HepG2 (cell line): ENCODE data around the gene IKZF4. TPM values are rescaled to one million over a fixed set of nuclear protein-coding genes. Genes with fewer than 3 reads are reported as not detected.

Source experiments
- ATAC-seq: fragments of 200-7000 bp; cut with Tn5 transposase; 3 replicates; pipeline ENCODE4 v1.9.1; 2020; ENCODE audit warnings: mild to moderate bottlenecking, moderate library complexity
- BruUV-seq: library from RNA; stranded (reverse); fragments of 400-500 nt; replicated peaks from 2 replicates; lab custom pipeline; 2021; lab: Mats Ljungman, UMichigan
- CTCF ChIA-PET: fragments of 300-600 bp; formaldehyde crosslinking; extraction: SDS; loops from one replicate; lab custom pipeline; 2021; ENCODE audit warnings: low total read pairs, inconsistent platforms, low intra/inter-chr PET ratio; lab: Yijun Ruan, JAX
- POLR2A ChIA-PET: fragments of 350-600 bp; sonication (Branson Sonifier 250); formaldehyde crosslinking; loops from one replicate; lab custom pipeline; 2020; ENCODE audit warnings: antibody characterized with exemption, inconsistent platforms; lab: Yijun Ruan, JAX
- DNase-seq: peaks from one replicate; pipeline ENCODE4 v3.0.0-alpha.2; 2015; ENCODE audit warnings: low spot score
- FAIRE-seq: peaks from 3 replicates; lab custom pipeline; 2011; peaks lifted over from hg19 to GRCh38; lab: Jason Lieb, UNC
- H2AFZ ChIP-seq: one replicate; pipeline ENCODE4 v1.6.1; 2011; ENCODE audit warnings: low read length, inconsistent platforms
- H3K27ac ChIP-seq: fragments of 300-600 bp; 3 replicates; pipeline ENCODE4 v1.8.0; 2011; ENCODE audit warnings: mixed run types, mild to moderate bottlenecking, mixed read lengths, low read length, inconsistent platforms; ENCODE audit not compliant: insufficient read depth; ENCODE audit errors: extremely low read length
- H3K27me3 ChIP-seq, 2 experiments: fragments of 200-600 bp in 1 of 2; 2 replicates in 1 of 2; 3 replicates in 1 of 2; pipeline versions ENCODE4 v1.6.0 to v1.8.0; 2011; ENCODE audit warnings: low read length in 2 of 2, mild to moderate bottlenecking in 2 of 2, moderate library complexity in 2 of 2, inconsistent platforms in 1 of 2; ENCODE audit not compliant: insufficient read depth in 2 of 2, control insufficient read depth in 1 of 2
- H3K36me3 ChIP-seq, 2 experiments: fragments of 200-600 bp in 1 of 2; replicated peaks in 1 of 2; 2 replicates in 1 of 2; 3 replicates in 1 of 2; pipeline versions ENCODE4 v1.5.1 to v1.8.0; 2011; ENCODE audit warnings: low read length in 2 of 2, inconsistent platforms in 1 of 2; ENCODE audit not compliant: insufficient read depth in 2 of 2, control insufficient read depth in 1 of 2
- H3K4me1 ChIP-seq: 2 replicates; pipeline ENCODE4 v1.5.1; 2012; ENCODE audit warnings: low read length, inconsistent platforms; ENCODE audit not compliant: insufficient read depth
- H3K4me2 ChIP-seq: 2 replicates; pipeline ENCODE4 v1.6.0; 2011; ENCODE audit warnings: low read depth, low read length, inconsistent platforms
- H3K4me3 ChIP-seq, 3 experiments: fragments of 200-600 bp in 1 of 3; sonication (generic), shearing (Covaris generic) in 1 of 3; replicated peaks in 1 of 3; 2 replicates each; pipeline ENCODE4 v1.5.1; 2011 to 2016; ENCODE audit warnings: low read length in 3 of 3, inconsistent platforms in 2 of 3, low read depth in 2 of 3, mild to moderate bottlenecking in 2 of 3, control low read depth in 1 of 3, mixed read lengths in 1 of 3; ENCODE audit not compliant: insufficient read depth in 1 of 3
- H3K79me2 ChIP-seq: one replicate; pipeline ENCODE4 v1.6.1; 2011; ENCODE audit warnings: low read length, inconsistent platforms; ENCODE audit not compliant: insufficient read depth
- H3K9ac ChIP-seq: 2 replicates; pipeline ENCODE4 v1.6.0; 2011; ENCODE audit warnings: mild to moderate bottlenecking, low read depth, low read length, inconsistent platforms; ENCODE audit not compliant: insufficient read depth
- H3K9me3 ChIP-seq: 2 replicates; pipeline ENCODE4 v1.5.1; 2012; ENCODE audit warnings: mild to moderate bottlenecking, low read length
- H4K20me1 ChIP-seq: 2 replicates; pipeline ENCODE4 v1.6.0; 2011; ENCODE audit warnings: inconsistent platforms, mild to moderate bottlenecking, low read length, moderate library complexity; ENCODE audit not compliant: insufficient read depth
- CEBPB ChIP-seq: IDR thresholded peaks from 2 replicates; pipeline ENCODE4 v1.6.1; 2011; ENCODE audit warnings: low read depth, low read length, improper control_type of control experiment, borderline replicate concordance
- CEBPG ChIP-seq: IDR thresholded peaks from 2 replicates; pipeline ENCODE4 v1.6.1; 2016
- NR2F6 ChIP-seq, 2 experiments: IDR thresholded peaks; 2 replicates each; pipeline ENCODE4 v1.6.1; 2016; ENCODE audit warnings: antibody characterized with exemption in 1 of 2, mild to moderate bottlenecking in 1 of 2
- PATZ1 ChIP-seq: sonication (generic); formaldehyde crosslinking; IDR thresholded peaks from 2 replicates; pipeline ENCODE4 v1.4.0; 2020; ENCODE audit warnings: missing genetic modification reagents
- SOX13 ChIP-seq, 3 experiments: fragments of 450-650 bp in 1 of 3; sonication (generic) in 1 of 3; formaldehyde crosslinking in 1 of 3; IDR thresholded peaks in 2 of 3; conservative IDR thresholded peaks in 1 of 3; 2 replicates each; pipeline versions ENCODE4 v1.5.0 to v1.6.1; 2016 to 2020; ENCODE audit warnings: antibody characterized with exemption in 1 of 3, mild to moderate bottlenecking in 1 of 3, missing compliant biosample characterization in 1 of 3, missing genetic modification reagents in 1 of 3, moderate library complexity in 1 of 3
- TEAD3 ChIP-seq: optimal IDR thresholded peaks from 2 replicates; pipeline ENCODE3; 2016; ENCODE audit warnings: borderline replicate concordance
- ZMAT3 ChIP-seq: sonication (generic); formaldehyde crosslinking; conservative IDR thresholded peaks from 2 replicates; pipeline ENCODE4 v1.7.0; 2021; ENCODE audit warnings: missing genetic modification reagents
- WGBS: methylation state at CpG from one replicate; pipeline ENCODE4 v1.1.6; 2017; ENCODE audit warnings: low lambda C conversion rate; 5-methylcytosine and 5-hydroxymethylcytosine counted together
- in situ Hi-C: cut with HindIII; loops from 2 replicates; pipeline ENCODE4 v1.10.0; 2017; ENCODE audit warnings: low pct_unique_long_range_greater_than_20kb; ENCODE audit not compliant: extremely low pct_ligation_motif_present
- intact Hi-C: fragments of 100-400 bp; cut with micrococcal nuclease; formaldehyde crosslinking; loops from one replicate; pipeline ENCODE4 v1.10.0; 2022; ENCODE audit not compliant: unreplicated experiment
- polyA plus RNA-seq, 8 experiments: library from polyadenylated mRNA; depleted of rRNA in 3 of 8; stranded (reverse) in 7 of 8; unstranded in 1 of 8; fragments of >200 nt; fragmentation: Illumina TruSeq in 4 of 8; extraction: Trizol in 4 of 8; gene quantifications; 2 replicates each; pipeline versions ENCODE4 v1.2.1 to v1.2.3, GENCODE V29; 2011 to 2016; ENCODE audit warnings: low read depth in 4 of 8, missing spikeins in 1 of 8, mixed read lengths in 1 of 8; ENCODE audit not compliant: insufficient read depth in 1 of 8
- total RNA-seq, 5 experiments: library from RNA; depleted of rRNA; stranded (reverse); fragments of >200 nt; fragmentation: Illumina TruSeq; extraction: Trizol; gene quantifications; 2 replicates each; pipeline ENCODE4 v1.2.3, GENCODE V29; 2016; ENCODE audit warnings: low read depth in 1 of 5
- TF ChIP-seq, protein P1 (sequence below): IDR thresholded peaks from 2 replicates; pipeline ENCODE4 v1.4.0; 2020; ENCODE audit warnings: mild to moderate bottlenecking, missing genetic modification reagents

IKZF4 gene
- total and polyA plus RNA-seq, 2 of the 13 experiments (the other 11 are each of a cell fraction or from before 2014, with no cell fraction given), result 0.58 to 2.2 TPM

DNA sequence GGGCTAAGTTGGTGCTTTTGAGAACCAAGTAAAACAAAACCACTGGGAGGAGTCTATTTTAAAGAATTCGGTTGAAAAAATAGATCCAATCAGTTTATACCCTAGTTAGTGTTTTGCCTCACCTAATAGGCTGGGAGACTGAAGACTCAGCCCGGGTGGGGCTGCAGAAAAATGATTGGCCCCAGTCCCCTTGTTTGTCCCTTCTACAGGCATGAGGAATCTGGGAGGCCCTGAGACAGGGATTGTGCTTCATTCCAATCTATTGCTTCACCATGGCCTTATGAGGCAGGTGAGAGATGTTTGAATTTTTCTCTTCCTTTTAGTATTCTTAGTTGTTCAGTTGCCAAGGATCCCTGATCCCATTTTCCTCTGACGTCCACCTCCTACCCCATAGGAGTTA is 48.8 kb upstream of the IKZF4 start:
- Histone ChIP-seq H3K4me1 (peaks cover 59% of the 10 kb centered on the region), H3K79me2 (peaks cover 34% of the 10 kb centered on the region), H3K4me3 (no peak overlapping the region), H3K27ac (peak overlapping the region; percentile 79), H3K9me3 (no peaks in the 10 kb centered on the region), H4K20me1 (no peaks in the 10 kb centered on the region), H3K36me3 (peaks cover 2 to 27% of the 10 kb centered on the region in 2 experiments), H3K4me2 (peak overlapping the region; percentile 24), H3K9ac (peak overlapping the region; percentile 23; the same call in 1 of the 2 replicates), H3K27me3 (no peaks in the 10 kb centered on the region), H2AFZ (no peak overlapping the region)
- intact Hi-C loops (no loop called here), in situ Hi-C loops (loop anchor here (10.0 kb wide), 1 partner anchor 63 kb away; no protein-coding TSS in a partner anchor)
- FAIRE-seq, result peak; percentile 74
- ChIA-PET POLR2A (interaction anchor here (3.2 kb wide), 1 partner anchor 109 kb away, joined by 28 read pairs; no protein-coding TSS in a partner anchor), CTCF (no interaction called here)
- TF ChIP-seq PATZ1 (CRISPR knock-in tag) (peak; percentile 58), ZMAT3 (CRISPR knock-in tag) (no peak), CEBPG (peak; percentile 86), TEAD3 (CRISPR knock-in tag) (peak; percentile 84), NR2F6 (IDR thresholded peaks at IDR 0.05) (no peak), NR2F6 (CRISPR knock-in tag; IDR thresholded peaks at IDR 0.05) (no peak), CEBPB (peak; percentile 86; the same call in 1 of the 2 replicates), SOX13 (IDR thresholded peaks at IDR 0.05) (no peak), SOX13 (CRISPR knock-in tag; conservative IDR thresholded peaks at IDR 0.05 in 1 of 2, IDR thresholded peaks at IDR 0.05 in 1 of 2) (0 out of 4 replicates have a peak, but pooled peaks of 1 of the 2 experiments have one; percentile 8)
- TF ChIP-seq, protein P1, sequence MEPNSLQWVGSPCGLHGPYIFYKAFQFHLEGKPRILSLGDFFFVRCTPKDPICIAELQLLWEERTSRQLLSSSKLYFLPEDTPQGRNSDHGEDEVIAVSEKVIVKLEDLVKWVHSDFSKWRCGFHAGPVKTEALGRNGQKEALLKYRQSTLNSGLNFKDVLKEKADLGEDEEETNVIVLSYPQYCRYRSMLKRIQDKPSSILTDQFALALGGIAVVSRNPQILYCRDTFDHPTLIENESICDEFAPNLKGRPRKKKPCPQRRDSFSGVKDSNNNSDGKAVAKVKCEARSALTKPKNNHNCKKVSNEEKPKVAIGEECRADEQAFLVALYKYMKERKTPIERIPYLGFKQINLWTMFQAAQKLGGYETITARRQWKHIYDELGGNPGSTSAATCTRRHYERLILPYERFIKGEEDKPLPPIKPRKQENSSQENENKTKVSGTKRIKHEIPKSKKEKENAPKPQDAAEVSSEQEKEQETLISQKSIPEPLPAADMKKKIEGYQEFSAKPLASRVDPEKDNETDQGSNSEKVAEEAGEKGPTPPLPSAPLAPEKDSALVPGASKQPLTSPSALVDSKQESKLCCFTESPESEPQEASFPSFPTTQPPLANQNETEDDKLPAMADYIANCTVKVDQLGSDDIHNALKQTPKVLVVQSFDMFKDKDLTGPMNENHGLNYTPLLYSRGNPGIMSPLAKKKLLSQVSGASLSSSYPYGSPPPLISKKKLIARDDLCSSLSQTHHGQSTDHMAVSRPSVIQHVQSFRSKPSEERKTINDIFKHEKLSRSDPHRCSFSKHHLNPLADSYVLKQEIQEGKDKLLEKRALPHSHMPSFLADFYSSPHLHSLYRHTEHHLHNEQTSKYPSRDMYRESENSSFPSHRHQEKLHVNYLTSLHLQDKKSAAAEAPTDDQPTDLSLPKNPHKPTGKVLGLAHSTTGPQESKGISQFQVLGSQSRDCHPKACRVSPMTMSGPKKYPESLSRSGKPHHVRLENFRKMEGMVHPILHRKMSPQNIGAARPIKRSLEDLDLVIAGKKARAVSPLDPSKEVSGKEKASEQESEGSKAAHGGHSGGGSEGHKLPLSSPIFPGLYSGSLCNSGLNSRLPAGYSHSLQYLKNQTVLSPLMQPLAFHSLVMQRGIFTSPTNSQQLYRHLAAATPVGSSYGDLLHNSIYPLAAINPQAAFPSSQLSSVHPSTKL (CRISPR knock-in tag), result 0 out of 2 replicates have a peak, but pooled peaks have one; percentile 12
- WGBS, result 57% methylated on average over 3 of the region's 3 CpGs
- no TSS peak for BruUV-seq
- peak; percentile 60 for DNase-seq
- no peak for ATAC-seq
